NCI-H187 (cell line): ENCODE results near the gene GNL1.
"Not testable (repeated sequence)": the region's sequence is repeated elsewhere in the genome, so short reads cannot be mapped to it uniquely, and the experiment has no call there.

Experiments used
- DNase-seq, 2 experiments: peaks; one replicate each; lab custom pipeline; 2025; lab: John Stamatoyannopoulos, UW

The GNL1 gene

GRCh38 chr6:30530014-30530413 lies 26.3 kb downstream of the GNL1 start:
- no peak for DNase-seq

GRCh38 chr6:30529349-30529875 lies 26.9 kb downstream of the GNL1 start:
- not testable (repeated sequence) for DNase-seq

DNA sequence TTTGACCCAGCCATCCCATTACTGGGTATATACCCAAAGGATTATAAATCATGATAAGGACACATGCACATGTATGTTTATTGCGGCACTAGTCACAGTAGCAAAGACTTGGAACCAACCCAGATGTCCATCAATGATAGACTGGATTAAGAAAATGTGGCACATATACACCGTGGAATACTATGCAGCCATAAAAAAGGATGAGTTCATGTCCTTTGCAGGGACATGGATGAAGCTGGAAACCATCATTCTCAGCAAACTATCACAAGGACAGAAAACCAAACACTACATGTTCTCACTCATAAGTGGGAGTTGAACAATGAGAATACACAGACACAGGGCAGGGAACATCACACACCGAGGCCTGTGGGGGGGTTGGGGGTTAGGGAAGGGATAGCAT lies 29.8 kb downstream of the GNL1 start:
- not testable (repeated sequence) for DNase-seq

GRCh38 chr6:30521952-30522351 lies 34.3 kb downstream of the GNL1 start:
- not testable (repeated sequence) for DNase-seq

DNA sequence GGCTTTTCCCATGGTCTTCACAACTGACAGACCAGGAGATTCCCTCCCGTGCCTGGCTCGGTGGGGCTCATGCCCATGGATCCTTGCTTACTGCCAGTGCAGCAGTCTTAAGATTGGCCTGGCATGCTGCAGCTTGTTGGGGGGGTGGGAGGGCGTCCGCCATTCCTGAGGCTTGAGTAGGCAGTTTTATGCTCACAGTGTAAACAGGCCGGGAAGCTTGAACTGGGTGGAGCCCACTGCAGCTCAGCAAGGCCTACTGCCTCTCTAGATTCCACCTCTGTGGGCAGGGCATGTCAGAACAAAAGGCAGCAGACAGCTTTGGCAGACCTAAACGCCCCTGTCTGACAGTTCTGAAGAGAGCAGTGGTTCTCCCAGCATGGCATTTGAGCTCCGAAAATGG lies 35.2 kb downstream of the GNL1 start:
- not testable (repeated sequence) for DNase-seq

- DNase-seq: no peak
Observed at GRCh38 chr6:30520522-30520921, 35.8 kb downstream of the GNL1 start.

- not testable (repeated sequence) for DNase-seq
Observed at GRCh38 chr6:30518505-30519145, 37.7 kb downstream of the GNL1 start.

GRCh38 chr6:30517767-30518504 lies 38.4 kb downstream of the GNL1 start:
- DNase-seq: not testable (repeated sequence)

DNA sequence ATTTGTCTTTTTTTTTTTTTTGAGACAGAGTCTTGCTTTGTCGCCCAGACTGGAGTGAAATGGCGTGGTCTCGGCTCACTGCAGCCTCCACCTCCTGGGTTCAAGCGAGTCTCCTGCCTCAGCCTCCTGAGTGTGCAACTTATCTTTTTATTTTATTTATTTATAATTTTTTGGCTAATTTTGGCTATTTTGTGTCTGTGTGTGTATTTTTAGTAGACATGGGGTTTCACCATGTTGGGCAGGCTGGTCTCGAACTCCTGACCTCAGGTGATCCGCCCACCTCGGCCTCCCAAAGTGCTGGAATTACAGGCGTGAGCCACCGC lies 39.6 kb downstream of the GNL1 start:
- not testable (repeated sequence) for DNase-seq

GRCh38 chr6:30515944-30516753 lies 40.1 kb downstream of the GNL1 start:
- DNase-seq: no peak

- DNase-seq: no peak
Observed at GRCh38 chr6:30515106-30515505, 41.2 kb downstream of the GNL1 start.

DNA sequence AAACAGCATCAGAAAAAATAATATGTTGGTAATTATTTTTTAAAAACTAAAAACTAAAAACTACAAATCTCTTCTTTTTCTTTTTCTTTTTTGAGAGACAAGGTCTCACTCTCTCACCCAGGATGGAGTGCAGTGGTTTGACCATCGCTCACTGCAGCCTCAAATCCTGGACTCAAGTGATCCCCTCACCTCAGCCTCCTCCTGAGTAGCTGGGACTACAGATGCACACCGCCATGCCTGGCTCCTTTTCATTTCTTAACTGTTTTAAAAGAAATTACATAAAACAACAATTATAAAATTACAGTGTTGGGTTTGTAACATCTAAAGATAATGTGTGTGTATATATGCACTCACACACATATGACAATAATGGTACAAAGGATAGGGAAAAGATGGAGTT lies 42.8 kb downstream of the GNL1 start:
- DNase-seq: no peak

GRCh38 chr6:30511169-30511546 lies 45.1 kb downstream of the GNL1 start:
- DNase-seq: no peak

GRCh38 chr6:30510419-30511168 lies 45.7 kb downstream of the GNL1 start:
- DNase-seq: no peak

GRCh38 chr6:30508890-30509736 lies 47.2 kb downstream of the GNL1 start:
- DNase-seq: no peak

GRCh38 chr6:30507849-30508827 lies 48.2 kb downstream of the GNL1 start:
- DNase-seq: no peak

DNA sequence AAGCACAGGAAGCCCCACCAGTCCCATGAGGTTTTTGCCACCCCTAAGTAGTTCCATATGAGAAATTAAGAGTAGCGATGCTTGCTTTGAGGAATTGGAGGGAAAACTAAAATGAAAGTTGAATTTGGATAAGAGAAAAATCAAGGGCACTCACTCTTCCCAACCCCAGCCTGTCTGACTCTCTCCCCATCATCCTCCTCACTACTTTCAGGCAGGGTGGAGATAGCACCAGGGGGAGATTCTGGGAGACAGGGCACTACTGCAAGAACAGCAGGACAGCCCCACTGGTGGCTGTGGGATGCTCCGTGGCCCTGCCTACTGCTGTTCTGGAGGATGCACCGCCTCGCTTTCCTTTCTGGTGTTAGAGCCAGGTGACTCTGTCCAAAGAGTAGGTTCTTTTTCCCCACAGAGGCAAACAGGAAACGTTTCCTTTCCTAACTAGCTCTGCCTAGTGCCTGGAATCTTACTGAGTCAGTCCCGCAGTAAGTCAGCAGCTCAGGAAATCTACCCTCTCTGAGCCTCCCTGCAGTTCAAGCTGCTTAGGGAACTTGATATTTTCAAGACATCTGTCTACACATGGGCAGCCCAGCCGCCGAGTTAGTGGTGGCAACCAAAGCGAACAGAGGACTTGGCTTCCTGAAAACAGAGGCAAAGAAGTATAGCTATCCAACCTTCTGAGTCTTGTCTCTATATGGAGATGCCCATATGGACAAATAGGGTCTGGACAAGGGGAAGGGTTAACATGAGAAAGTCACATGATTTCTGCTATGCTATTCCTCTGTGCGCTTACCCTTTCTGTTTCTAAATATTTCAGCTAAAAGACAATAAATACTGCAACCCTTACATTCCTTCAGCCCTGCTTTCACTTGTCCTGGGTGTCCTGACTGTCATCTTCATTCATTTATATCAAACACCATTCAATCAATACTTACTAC lies 55.6 kb downstream of the GNL1 start:
- DNase-seq: no peak

GRCh38 chr6:30498705-30499104 lies 57.6 kb downstream of the GNL1 start:
- not testable (repeated sequence) for DNase-seq

DNA sequence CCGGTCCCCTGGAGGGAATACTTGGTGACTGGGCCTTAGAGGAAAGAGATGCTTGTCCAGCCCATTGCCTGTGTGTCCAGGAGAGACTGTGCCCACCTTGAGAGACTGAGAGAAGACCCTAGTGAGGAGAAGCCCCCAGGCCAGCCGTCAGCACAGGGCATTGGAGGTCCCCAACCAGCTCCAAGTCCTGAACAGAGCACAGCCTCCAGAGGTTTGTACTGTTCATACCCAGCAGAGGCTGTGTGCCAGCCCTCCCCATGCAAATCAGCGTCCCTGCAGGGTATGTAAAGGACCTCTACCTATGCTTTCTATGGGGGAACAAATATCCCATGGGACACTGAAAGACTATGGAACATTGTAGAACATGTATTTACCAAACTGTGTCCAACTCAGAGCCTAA lies 58.6 kb downstream of the GNL1 start:
- no peak for DNase-seq
